ENCODE data around the gene LMNB1. TPM values are rescaled to one million over a fixed set of nuclear protein-coding genes. Genes with fewer than 3 reads are reported as not detected.

The LMNB1 gene
- total RNA-seq, 1 donor from 2014 or later = 69.8 TPM

GRCh38 chr5:126742425-126742824 is 34.5 kb upstream of the LMNB1 start:
- H3K4me3 Mint-ChIP-seq (ENCODE audit: unreplicated experiment) = no peak overlapping the region
- H3K36me3 Mint-ChIP-seq (ENCODE audit: low read depth, unreplicated experiment) = no peaks in the 10 kb centered on the region
- H3K4me1 Mint-ChIP-seq (ENCODE audit: unreplicated experiment) = peaks cover under 1% of the 10 kb centered on the region
- TF ChIP-seq CTCF (IDR thresholded peaks at IDR 0.05; ENCODE audit: unreplicated experiment) = no peak
- H3K27me3 Mint-ChIP-seq (ENCODE audit: unreplicated experiment) = no peaks in the 10 kb centered on the region
- H3K9me3 Mint-ChIP-seq (ENCODE audit: unreplicated experiment) = no peaks in the 10 kb centered on the region
- DNase-seq (ENCODE audit: low spot score) = no peak
- no peak overlapping the region for H3K27ac Mint-ChIP-seq (ENCODE audit: unreplicated experiment)

- peaks cover 9% of the 10 kb centered on the region for H3K4me1 Mint-ChIP-seq (ENCODE audit: unreplicated experiment)
- H3K4me3 Mint-ChIP-seq (ENCODE audit: unreplicated experiment) = no peak overlapping the region
- no peak overlapping the region for H3K27ac Mint-ChIP-seq (ENCODE audit: unreplicated experiment)
- no peak for DNase-seq (ENCODE audit: low spot score)
- no peak for TF ChIP-seq CTCF (IDR thresholded peaks at IDR 0.05; ENCODE audit: unreplicated experiment)
- H3K36me3 Mint-ChIP-seq (ENCODE audit: low read depth, unreplicated experiment) = no peaks in the 10 kb centered on the region
- no peaks in the 10 kb centered on the region for H3K9me3 Mint-ChIP-seq (ENCODE audit: unreplicated experiment)
- no peaks in the 10 kb centered on the region for H3K27me3 Mint-ChIP-seq (ENCODE audit: unreplicated experiment)
Measured at GRCh38 chr5:126744836-126745235, 32.1 kb upstream of the LMNB1 start.

GRCh38 chr5:126745259-126745992 is 31.5 kb upstream of the LMNB1 start:
- no peak for DNase-seq (ENCODE audit: low spot score)
- Mint-ChIP-seq H3K36me3 (ENCODE audit: low read depth, unreplicated experiment) (no peaks in the 10 kb centered on the region), H3K27me3 (ENCODE audit: unreplicated experiment) (no peaks in the 10 kb centered on the region), H3K4me1 (ENCODE audit: unreplicated experiment) (peaks cover 9% of the 10 kb centered on the region), H3K27ac (ENCODE audit: unreplicated experiment) (no peak overlapping the region), H3K9me3 (ENCODE audit: unreplicated experiment) (no peaks in the 10 kb centered on the region), H3K4me3 (ENCODE audit: unreplicated experiment) (no peak overlapping the region)
- TF ChIP-seq CTCF (IDR thresholded peaks at IDR 0.05; ENCODE audit: unreplicated experiment) = no peak

- no peaks in the 10 kb centered on the region for H3K27me3 Mint-ChIP-seq (ENCODE audit: unreplicated experiment)
- peaks cover 9% of the 10 kb centered on the region for H3K4me1 Mint-ChIP-seq (ENCODE audit: unreplicated experiment)
- H3K4me3 Mint-ChIP-seq (ENCODE audit: unreplicated experiment) = no peak overlapping the region
- DNase-seq (ENCODE audit: low spot score) = no peak
- TF ChIP-seq CTCF (IDR thresholded peaks at IDR 0.05; ENCODE audit: unreplicated experiment) = no peak
- H3K36me3 Mint-ChIP-seq (ENCODE audit: low read depth, unreplicated experiment) = no peaks in the 10 kb centered on the region
- H3K9me3 Mint-ChIP-seq (ENCODE audit: unreplicated experiment) = no peaks in the 10 kb centered on the region
- H3K27ac Mint-ChIP-seq (ENCODE audit: unreplicated experiment) = no peak overlapping the region
Measured at GRCh38 chr5:126746290-126746689, 30.6 kb upstream of the LMNB1 start.

- no peak for TF ChIP-seq CTCF (IDR thresholded peaks at IDR 0.05; ENCODE audit: unreplicated experiment)
- no peaks in the 10 kb centered on the region for H3K27me3 Mint-ChIP-seq (ENCODE audit: unreplicated experiment)
- H3K4me1 Mint-ChIP-seq (ENCODE audit: unreplicated experiment) = peaks cover 9% of the 10 kb centered on the region
- H3K36me3 Mint-ChIP-seq (ENCODE audit: low read depth, unreplicated experiment) = no peaks in the 10 kb centered on the region
- H3K27ac Mint-ChIP-seq (ENCODE audit: unreplicated experiment) = no peak overlapping the region
- no peaks in the 10 kb centered on the region for H3K9me3 Mint-ChIP-seq (ENCODE audit: unreplicated experiment)
- no peak overlapping the region for H3K4me3 Mint-ChIP-seq (ENCODE audit: unreplicated experiment)
- no peak for DNase-seq (ENCODE audit: low spot score)
Measured at GRCh38 chr5:126752081-126752785, 24.7 kb upstream of the LMNB1 start.

Measured in endothelial cell (in vitro differentiated cells).